Neural progenitor cell (in vitro differentiated cells): ENCODE results near the gene POLD3. TPM values are rescaled to one million over a fixed set of nuclear protein-coding genes. Genes with fewer than 3 reads are reported as not detected.
A peak's percentile ranks its signal among the peaks of the same experiment; 100 is the strongest.

ENCODE experiments used
- DNase-seq: peaks from one replicate; pipeline ENCODE4 v3.0.0-alpha.2; 2016; ENCODE audit warnings: low spot score
- H2AFZ ChIP-seq: fragments of 200-600 bp; sonication (generic); replicated peaks from 2 replicates; pipeline ENCODE4 v1.6.1; 2016; ENCODE audit warnings: antibody characterized with exemption
- H3F3A ChIP-seq: fragments of 200-600 bp; sonication (generic); 2 replicates; pipeline ENCODE4 v1.6.1; 2016; ENCODE audit warnings: antibody characterized with exemption, low read depth
- H3K27ac ChIP-seq: fragments of 200-600 bp; sonication (generic); 2 replicates; pipeline ENCODE4 v1.5.1; 2016; ENCODE audit warnings: mild to moderate bottlenecking
- H3K27me3 ChIP-seq: fragments of 200-600 bp; sonication (generic); 2 replicates; pipeline ENCODE4 v1.6.1; 2016; ENCODE audit warnings: mild to moderate bottlenecking, moderate library complexity
- H3K36me3 ChIP-seq: fragments of 200-600 bp; sonication (generic); 2 replicates; pipeline ENCODE4 v1.5.1; 2016
- H3K4me1 ChIP-seq: fragments of 200-600 bp; sonication (generic); 2 replicates; pipeline ENCODE4 v1.6.1; 2016; ENCODE audit warnings: mixed run types
- H3K4me2 ChIP-seq: fragments of 200-600 bp; sonication (generic); 2 replicates; pipeline ENCODE4 v1.6.1; 2016
- H3K4me3 ChIP-seq: fragments of 200-600 bp; sonication (generic); 2 replicates; pipeline ENCODE4 v1.5.1; 2016
- H3K79me2 ChIP-seq: fragments of 200-600 bp; sonication (generic); 2 replicates; pipeline ENCODE4 v1.6.1; 2016; ENCODE audit warnings: low read depth
- H3K9ac ChIP-seq: fragments of 200-600 bp; sonication (generic); 2 replicates; pipeline ENCODE4 v1.6.1; 2016
- H3K9me3 ChIP-seq: fragments of 200-600 bp; sonication (generic); 2 replicates; pipeline ENCODE4 v1.5.1; 2016; ENCODE audit warnings: low read depth
- H4K20me1 ChIP-seq: fragments of 200-600 bp; sonication (generic); 2 replicates; pipeline ENCODE4 v1.6.1; 2016; ENCODE audit warnings: low read depth
- H3K27ac Mint-ChIP-seq: 3 replicates; pipeline ENCODE4 v1.8.0; 2021; ENCODE audit warnings: mixed read lengths
- H3K27me3 Mint-ChIP-seq: 2 replicates; pipeline ENCODE4 v1.8.0; 2022; ENCODE audit warnings: low read depth, mild to moderate bottlenecking, inconsistent platforms, moderate library complexity, mixed read lengths; ENCODE audit not compliant: insufficient read depth
- H3K36me3 Mint-ChIP-seq: 3 replicates; pipeline ENCODE4 v1.8.0; 2021; ENCODE audit warnings: mixed read lengths
- H3K4me1 Mint-ChIP-seq: 3 replicates; pipeline ENCODE4 v1.8.0; 2021; ENCODE audit warnings: mixed read lengths
- H3K4me3 Mint-ChIP-seq: 3 replicates; pipeline ENCODE4 v1.8.0; 2021; ENCODE audit warnings: mild to moderate bottlenecking, moderate library complexity, mixed read lengths
- H3K9me3 Mint-ChIP-seq: 3 replicates; pipeline ENCODE4 v1.8.0; 2020; ENCODE audit warnings: mixed read lengths
- CTCF ChIP-seq: fragments of 200-600 bp; sonication (generic); IDR thresholded peaks from 2 replicates; pipeline ENCODE4 v1.5.1; 2017; ENCODE audit warnings: antibody characterized with exemption, mild to moderate bottlenecking
- EZH2 ChIP-seq: fragments of 200-600 bp; sonication (generic); IDR thresholded peaks from 2 replicates; pipeline ENCODE4 v1.6.1; 2017; ENCODE audit warnings: antibody characterized with exemption, mild to moderate bottlenecking, moderate library complexity
- EZH2phosphoT487 ChIP-seq: fragments of 200-600 bp; sonication (generic); IDR thresholded peaks from 2 replicates; pipeline ENCODE4 v1.6.1; 2017; ENCODE audit warnings: antibody characterized with exemption
- total RNA-seq: library from RNA; depleted of rRNA; stranded (reverse); fragments of >200 nt; gene quantifications from 2 replicates; pipeline ENCODE4 v1.2.3, GENCODE V29; 2015; ENCODE audit warnings: low replicate concordance

Gene POLD3
- total RNA-seq, 1 donor from 2014 or later, result 56.9 TPM

- Histone ChIP-seq H3K27me3 (peaks cover 13% of the 10 kb centered on the region), H3K9me3 (no peaks in the 10 kb centered on the region), H3K36me3 (no peaks in the 10 kb centered on the region), H3K4me1 (peaks cover 2% of the 10 kb centered on the region), H3K9ac (no peak overlapping the region), H4K20me1 (no peaks in the 10 kb centered on the region), H3K4me2 (no peak overlapping the region), H3K4me3 (no peak overlapping the region), H3F3A (no peaks in the 10 kb centered on the region), H3K79me2 (no peaks in the 10 kb centered on the region), H2AFZ (no peak overlapping the region), H3K27ac (no peak overlapping the region)
- Mint-ChIP-seq H3K36me3 (no peaks in the 10 kb centered on the region), H3K4me3 (no peak overlapping the region), H3K27me3 (no peaks in the 10 kb centered on the region), H3K27ac (no peak overlapping the region), H3K4me1 (peaks cover 4% of the 10 kb centered on the region), H3K9me3 (no peaks in the 10 kb centered on the region)
- no peak for DNase-seq
- no peak for TF ChIP-seq EZH2phosphoT487
- no peak for TF ChIP-seq CTCF
- no peak for TF ChIP-seq EZH2
Measured at GRCh38 chr11:74685338-74685737, 93.0 kb downstream of the POLD3 start.

GRCh38 chr11:74685905-74686304 is 93.5 kb downstream of the POLD3 start:
- H3K4me3 Mint-ChIP-seq, result no peak overlapping the region
- no peaks in the 10 kb centered on the region for H4K20me1 ChIP-seq
- H3K9me3 ChIP-seq, result no peaks in the 10 kb centered on the region
- H3K27ac Mint-ChIP-seq, result no peak overlapping the region
- no peak overlapping the region for H3K9ac ChIP-seq
- no peaks in the 10 kb centered on the region for H3K36me3 Mint-ChIP-seq
- no peak overlapping the region for H3K4me2 ChIP-seq
- no peak for DNase-seq
- no peak overlapping the region for H2AFZ ChIP-seq
- H3K4me1 ChIP-seq, result peaks cover 2% of the 10 kb centered on the region
- H3K27ac ChIP-seq, result no peak overlapping the region
- TF ChIP-seq EZH2 (no peak), EZH2phosphoT487 (no peak), CTCF (no peak)
- peaks cover 13% of the 10 kb centered on the region for H3K27me3 ChIP-seq
- H3F3A ChIP-seq, result no peaks in the 10 kb centered on the region
- no peaks in the 10 kb centered on the region for H3K27me3 Mint-ChIP-seq
- H3K9me3 Mint-ChIP-seq, result no peaks in the 10 kb centered on the region
- H3K4me1 Mint-ChIP-seq, result peaks cover 4% of the 10 kb centered on the region
- H3K79me2 ChIP-seq, result no peaks in the 10 kb centered on the region
- no peaks in the 10 kb centered on the region for H3K36me3 ChIP-seq
- H3K4me3 ChIP-seq, result no peak overlapping the region

GRCh38 chr11:74686792-74687191 is 94.4 kb downstream of the POLD3 start:
- H3K27ac Mint-ChIP-seq, result peak overlapping the region; percentile 55
- no peak for DNase-seq
- no peak for TF ChIP-seq EZH2
- TF ChIP-seq CTCF, result no peak
- TF ChIP-seq EZH2phosphoT487, result no peak

More at GRCh38 chr11:74686792-74687191, 94.4 kb downstream of the POLD3 start:
- H3K9me3 Mint-ChIP-seq, result no peaks in the 10 kb centered on the region
- peaks cover 2% of the 10 kb centered on the region for H3K4me1 ChIP-seq
- no peak overlapping the region for H3K9ac ChIP-seq
- no peaks in the 10 kb centered on the region for H3K36me3 ChIP-seq
- no peak overlapping the region for H3K4me3 ChIP-seq
- H3K27ac ChIP-seq, result no peak overlapping the region
- peaks cover 13% of the 10 kb centered on the region for H3K27me3 ChIP-seq
- no peaks in the 10 kb centered on the region for H4K20me1 ChIP-seq
- no peaks in the 10 kb centered on the region for H3F3A ChIP-seq
- H3K36me3 Mint-ChIP-seq, result no peaks in the 10 kb centered on the region
- no peaks in the 10 kb centered on the region for H3K27me3 Mint-ChIP-seq
- no peak overlapping the region for H2AFZ ChIP-seq
- H3K4me2 ChIP-seq, result no peak overlapping the region
- peaks cover 4% of the 10 kb centered on the region for H3K4me1 Mint-ChIP-seq
- no peak overlapping the region for H3K4me3 Mint-ChIP-seq
- H3K9me3 ChIP-seq, result no peaks in the 10 kb centered on the region
- H3K79me2 ChIP-seq, result no peaks in the 10 kb centered on the region
